HG02970 (cell line): Measurements from ENCODE around the gene ALX4.

Source experiments
- ATAC-seq: cut with Tn5 transposase; IDR thresholded peaks from one replicate; pipeline ENCODE4 v1.9.1; 2021; ENCODE audit warnings: mild to moderate bottlenecking, moderate library complexity, moderate number of reproducible peaks; ENCODE audit not compliant: unreplicated experiment, low FRiP score

Gene ALX4

DNA sequence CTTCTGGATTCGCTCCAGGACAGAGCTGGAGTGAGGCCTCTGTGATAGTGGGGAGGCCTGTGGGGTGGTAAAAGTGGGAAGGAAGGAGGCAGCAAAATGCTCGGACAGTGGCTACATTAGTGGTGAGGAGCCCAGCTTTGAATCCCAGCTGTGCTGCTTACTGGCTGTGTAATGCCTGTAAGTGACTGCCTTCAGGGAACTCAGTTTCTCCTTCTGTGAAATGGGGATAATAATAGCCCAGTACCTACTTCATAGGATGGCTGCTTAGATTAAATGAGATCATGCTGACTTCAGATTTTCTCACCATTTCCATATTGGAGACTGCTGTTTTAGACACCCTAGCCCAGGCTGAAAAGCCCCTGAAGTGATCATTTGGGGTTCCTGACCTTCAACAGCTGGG is 8.4 kb upstream of the ALX4 start:
- ATAC-seq: no peak

- ATAC-seq: no peak
Observed at GRCh38 chr11:44316659-44317240, 6.8 kb upstream of the ALX4 start.

DNA sequence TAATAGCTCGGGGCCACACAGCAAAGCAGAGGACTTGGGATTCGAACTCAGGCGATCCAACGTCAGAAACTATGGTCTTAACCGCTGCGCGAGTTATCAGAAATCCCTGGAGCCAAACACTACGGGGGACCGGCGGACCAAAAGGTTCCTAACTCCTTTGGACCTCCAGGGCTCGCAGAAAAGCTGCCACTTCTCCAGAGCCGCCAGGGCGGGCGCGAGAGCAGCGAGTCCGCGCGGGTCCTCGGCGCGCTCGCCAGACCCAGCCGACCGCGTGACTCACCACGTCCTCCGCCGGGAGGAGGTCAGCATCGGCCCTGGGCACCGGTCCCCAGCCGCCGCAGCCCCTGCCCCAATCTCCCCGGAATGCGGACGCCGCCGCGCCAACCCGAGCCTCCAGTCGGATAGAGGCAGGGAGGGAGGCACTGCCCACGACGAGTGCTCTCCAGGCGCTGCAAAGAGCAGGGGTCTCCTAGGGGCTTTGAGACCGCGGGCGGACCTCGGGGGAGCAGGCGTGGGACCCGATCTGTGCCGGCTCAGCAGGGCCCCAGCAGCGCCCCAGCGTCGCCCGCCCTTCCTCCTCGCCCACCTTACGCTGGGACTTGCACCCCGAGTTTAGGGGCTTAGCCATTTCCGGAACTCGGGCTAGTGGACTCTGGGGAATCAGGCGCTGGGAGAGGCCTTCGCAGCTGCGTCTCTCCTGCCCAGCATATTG is 6.2 kb upstream of the ALX4 start:
- ATAC-seq: no peak

DNA sequence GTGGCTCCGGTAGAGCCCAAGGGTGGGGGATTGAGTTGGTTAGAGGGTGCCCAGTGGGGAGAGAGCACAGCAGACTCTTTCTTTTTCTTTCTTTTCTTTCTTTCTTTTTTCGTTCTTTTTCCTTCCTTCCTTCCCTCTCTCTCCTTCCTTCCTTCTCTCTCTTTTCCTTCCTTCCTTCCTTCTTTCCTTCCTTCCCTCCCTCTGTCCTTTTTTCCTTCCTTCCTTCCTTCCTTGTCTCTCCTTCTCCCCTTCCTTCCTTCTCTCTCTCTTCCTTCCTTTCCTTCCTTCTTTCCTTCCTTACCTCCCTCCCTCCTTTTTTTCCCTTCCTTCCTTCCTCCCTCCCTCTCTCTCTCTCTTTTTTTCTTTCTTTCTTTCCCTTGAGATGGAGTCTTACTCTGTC is 4.8 kb upstream of the ALX4 start:
- ATAC-seq: no peak

DNA sequence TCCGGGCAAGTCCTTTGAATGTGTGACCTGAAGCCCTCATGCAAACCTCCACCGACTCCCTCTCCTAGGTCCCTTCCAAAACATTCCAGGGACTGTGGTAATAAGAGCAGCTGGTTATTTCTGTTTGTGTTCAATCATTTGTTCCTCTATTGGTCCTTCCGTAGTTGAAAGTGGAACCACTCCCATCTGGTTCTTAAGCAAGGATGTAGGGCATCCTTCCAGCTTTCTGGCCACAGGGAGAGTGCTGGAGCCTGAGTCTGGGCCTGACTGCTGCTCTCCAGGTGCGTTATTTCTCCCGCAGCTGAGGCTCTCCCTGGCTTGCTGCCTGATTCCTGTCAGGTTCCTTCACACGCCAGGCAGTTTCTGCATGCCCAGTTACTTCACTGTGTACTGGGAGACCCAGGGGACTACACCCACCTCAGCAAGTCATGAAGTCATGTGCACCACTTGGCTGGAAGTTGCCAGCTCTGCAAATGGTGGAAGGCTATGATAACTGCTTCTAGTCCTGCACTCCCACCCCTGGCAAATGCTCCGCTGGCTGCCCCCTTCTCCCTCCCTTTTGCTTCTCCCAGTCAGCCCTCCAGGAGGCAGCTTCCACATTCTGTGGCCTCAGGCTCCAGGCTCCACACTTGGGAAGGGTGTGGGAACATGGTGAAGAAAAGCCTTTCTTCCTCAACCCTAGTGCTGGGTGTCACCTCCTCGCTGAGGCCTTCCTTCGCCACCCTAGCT is 4.0 kb upstream of the ALX4 start:
- ATAC-seq: no peak

DNA sequence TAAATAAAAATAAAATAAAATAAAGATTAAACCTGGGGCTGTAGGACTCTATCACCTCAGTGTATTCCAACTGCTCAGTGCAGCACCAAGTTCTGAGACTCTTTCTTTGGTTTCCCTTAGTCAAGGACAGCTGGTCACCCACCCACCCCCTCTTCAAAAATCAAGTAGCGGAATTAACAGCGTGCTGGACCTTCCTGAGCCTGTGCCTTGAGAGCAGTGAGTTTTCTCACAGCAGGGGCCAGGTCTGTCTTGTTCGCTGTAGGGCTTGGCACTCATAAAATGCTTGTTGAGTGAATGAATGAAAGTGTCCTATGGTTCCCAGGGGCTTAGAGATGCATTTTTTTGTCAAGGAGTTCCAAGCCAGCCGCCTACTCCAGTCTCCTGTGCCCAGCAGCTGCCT is 2.9 kb upstream of the ALX4 start:
- no peak for ATAC-seq

- no peak for ATAC-seq
Observed at GRCh38 chr11:44311339-44312261, 1.7 kb upstream of the ALX4 start.

DNA sequence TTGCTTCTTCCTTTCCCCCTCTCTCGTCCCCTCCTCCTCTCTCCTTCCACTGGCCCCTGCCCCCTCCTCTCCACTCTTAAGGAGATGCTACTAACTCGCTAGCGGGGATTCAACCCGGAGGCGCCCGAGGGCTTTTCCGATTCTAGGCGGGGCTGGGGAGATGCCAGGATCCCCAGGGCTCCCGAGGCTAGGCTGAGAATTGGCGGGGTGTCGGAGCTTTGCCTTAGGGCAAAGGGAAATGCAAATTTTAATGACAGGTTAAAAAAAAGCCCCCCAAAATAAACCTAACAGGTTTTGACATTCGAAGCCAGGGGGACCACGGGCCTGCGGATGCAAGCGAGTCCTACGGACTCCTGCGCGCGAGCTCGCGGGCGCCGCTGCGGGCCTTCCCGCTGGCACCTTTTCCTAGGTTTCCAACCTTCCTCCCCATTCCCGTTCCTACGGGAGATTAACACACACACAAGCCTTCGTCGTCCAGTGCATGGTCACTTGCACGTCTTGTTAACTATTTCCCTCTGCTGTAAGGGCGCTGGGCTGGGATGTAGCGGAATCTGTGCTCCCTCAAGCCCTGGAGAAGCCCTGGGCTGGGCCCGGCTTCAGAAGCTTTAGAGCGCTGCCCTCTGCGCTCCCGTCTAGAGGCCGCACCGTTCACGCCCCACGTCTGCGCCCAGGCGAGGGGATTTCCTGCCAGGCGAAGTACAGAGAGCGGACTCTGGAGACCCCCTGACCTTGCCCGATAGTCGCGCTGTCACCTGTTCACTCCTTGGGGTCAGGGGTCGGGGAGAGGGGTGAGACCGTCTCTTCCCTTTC is 729 bp upstream of the ALX4 start:
- ATAC-seq: no peak

- ATAC-seq: no peak
Observed at GRCh38 chr11:44310206-44310462, 195 bp upstream of the ALX4 start.

DNA sequence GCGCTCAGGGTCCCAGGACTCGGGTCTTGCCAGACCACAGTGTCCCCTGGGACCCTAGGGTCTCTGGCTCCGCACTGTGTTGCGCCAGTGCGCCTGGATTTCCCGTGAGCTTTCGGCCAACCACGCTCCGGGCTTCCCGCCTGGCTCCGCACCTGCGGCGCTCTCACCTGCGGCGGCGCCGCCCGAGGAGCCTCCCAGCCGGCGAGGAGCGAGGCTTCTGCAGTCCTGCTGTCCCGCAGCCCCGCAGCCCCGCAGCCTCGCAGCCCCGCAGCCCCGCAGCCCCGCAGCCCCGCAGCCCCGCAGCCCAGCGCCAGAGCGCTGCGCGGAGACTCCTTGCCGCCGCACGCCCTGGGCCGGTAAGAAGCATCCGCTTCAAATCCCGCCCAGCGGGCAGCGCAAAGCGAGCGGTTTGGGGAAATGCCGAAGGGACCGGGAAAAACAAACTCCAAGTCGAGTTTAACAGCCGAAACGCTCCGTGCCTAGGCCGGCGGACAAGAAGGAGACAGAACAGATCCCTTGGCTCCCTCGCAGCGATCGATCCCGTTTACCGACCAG is 939 bp downstream of the ALX4 start:
- ATAC-seq: no peak

DNA sequence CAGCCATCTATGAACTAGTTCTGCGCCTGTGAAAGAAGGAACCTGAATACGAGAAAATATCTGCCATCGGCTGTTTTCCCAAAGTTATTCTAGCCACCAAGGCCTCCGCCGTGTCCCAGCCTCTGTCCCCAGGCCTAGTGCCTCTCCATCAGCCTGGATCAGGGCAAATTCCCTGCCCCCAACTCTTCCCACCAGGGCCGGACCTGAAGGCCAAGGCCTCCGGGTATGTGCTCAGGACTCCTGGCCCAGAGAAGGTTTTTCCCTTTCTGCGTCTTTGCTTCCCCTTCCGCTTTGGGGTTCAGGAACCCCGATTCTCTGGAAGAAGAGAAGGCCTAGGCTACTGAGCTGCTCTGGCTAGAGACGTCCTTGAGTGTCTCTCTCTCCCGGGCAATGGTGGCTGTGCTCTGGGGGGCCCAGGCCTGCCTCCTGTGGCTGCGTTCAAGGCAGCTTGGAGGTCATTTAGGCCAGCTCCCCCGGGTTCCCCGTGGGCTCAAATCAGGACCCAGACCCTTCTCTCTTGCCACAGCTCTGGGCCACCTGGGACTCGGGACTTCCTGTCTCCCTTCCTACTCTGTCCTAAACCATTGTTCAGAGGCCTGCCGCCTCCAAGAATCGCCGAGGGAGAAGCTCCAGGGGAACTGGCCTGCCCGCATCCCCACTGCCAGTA is 1.6 kb downstream of the ALX4 start:
- no peak for ATAC-seq

DNA sequence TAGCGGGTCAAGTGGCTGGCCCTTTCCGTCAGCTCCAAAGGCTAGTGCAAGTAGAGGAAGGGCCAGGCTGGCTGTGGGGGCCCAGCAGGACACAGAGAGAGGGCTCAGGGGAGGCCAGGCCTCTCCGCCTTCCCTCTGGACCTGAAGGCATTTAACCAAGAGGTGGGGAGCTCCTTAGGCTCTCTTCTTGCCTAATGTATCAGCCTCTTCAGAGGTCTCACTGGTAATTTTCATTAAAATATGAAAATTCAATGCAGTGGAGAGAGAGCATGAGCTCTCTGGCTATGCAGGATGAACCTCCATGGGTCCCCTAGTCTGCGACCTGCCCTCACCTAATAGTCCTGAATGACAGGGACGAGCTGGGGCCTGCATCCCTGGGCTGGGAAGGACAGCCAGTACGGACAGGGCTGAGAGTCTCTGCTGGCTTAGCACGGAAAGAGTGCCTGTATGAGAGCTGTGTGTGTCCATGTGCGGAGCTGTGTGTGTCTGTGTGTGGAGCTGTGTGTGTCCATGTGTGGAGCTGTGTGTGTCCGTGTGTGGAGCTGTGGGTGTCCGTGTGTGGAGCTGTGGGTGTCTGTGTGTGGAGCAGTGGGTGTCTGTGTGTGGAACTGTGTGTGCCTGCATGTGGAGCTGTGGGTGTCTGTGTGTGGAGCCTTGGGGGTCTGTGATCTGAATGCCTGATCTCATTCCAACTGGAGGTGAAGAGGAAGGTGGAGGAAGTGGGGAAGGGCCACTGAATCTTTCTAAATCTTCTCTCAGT is 2.4 kb downstream of the ALX4 start:
- no peak for ATAC-seq

DNA sequence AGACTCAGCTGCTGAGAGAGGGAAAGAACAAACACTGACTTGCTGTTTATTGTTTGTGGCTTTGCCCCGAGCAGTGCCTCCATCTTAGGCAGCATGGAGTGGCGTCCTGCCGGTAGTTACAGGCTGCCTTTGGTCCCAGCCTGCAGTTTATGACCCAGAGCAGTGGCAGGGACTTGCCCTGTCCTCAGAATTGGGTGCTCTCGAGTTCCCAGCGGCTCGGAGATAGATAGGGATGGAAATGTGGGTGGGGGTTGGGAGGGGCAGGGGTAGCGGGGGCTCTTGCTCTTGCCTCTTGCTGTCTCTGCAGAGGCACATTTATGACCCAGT is 3.1 kb downstream of the ALX4 start:
- no peak for ATAC-seq

- ATAC-seq: no peak
Observed at GRCh38 chr11:44306052-44306917, 3.7 kb downstream of the ALX4 start.

DNA sequence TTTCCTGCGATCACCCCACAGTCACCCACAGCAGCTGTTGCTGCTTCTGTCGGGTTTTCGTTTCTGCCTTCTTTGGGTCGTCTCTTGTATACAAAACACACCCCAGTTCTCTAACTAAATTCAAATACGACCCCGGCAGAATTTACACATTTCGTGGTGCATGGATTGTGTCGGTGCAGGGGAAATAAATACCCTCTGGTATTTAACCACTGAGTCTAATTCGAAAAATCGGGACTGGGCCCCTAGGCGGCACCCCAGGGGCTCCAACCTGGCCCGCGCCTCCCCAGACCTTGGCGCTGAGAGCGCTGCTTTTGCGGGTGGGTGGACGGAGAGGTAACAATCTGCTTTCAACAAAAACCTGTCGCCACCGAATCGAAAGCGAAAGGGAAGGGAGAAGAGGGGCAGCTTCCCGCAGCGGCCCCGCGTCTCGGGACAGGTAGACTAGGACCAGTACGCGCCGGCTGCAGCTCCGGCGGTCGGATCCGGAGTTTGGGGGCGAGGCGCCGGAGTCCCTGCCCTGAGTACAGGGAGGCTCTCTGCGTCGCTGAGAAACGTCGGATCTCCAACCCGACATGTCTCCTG is 4.4 kb downstream of the ALX4 start:
- ATAC-seq: no peak

DNA sequence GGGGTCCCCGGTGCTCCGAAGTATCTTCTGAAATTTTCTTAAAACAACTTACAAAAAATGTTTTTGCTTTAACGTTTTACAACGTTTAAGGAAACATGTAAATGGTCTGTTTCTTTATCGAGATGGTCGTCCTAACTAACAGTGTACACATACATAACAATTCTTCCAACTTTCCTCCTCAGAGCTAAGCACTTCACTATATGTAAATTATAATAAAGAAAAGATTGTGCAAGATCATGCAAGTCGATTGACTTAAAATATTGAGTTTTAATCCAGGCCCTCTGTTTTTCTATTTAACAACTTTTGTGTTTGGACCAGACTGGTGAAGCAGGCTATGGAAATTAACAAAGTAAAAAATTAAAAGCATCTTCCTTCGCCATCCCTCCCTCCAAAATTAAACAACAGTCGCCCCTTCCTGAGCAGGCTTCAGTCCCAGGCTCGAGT is 4.9 kb downstream of the ALX4 start:
- ATAC-seq: no peak
